Sciatic nerve (tissue), 2 donors: ENCODE data around the gene DLG4. TPM values are rescaled to one million over a fixed set of nuclear protein-coding genes. Genes with fewer than 3 reads are reported as not detected.

Source experiments
- ATAC-seq: fragments of 200-7000 bp; cut with Tn5 transposase; one replicate; pipeline ENCODE4 v1.9.1; 2020; ENCODE audit warnings: mild to moderate bottlenecking, moderate library complexity
- DNase-seq: peaks from one replicate; pipeline ENCODE4 v3.0.0-alpha.2; 2020; ENCODE audit warnings: low spot score
- intact Hi-C: fragments of 100-400 bp; cut with DNase I; formaldehyde crosslinking; loops from one replicate; pipeline ENCODE4 v1.14.2; 2022
- total RNA-seq: library from RNA; stranded (reverse); fragmentation: NEBNext Ultra II Directional; extraction: Animal tissue kit (Norgen Biotek cat#: 25700); gene quantifications from one replicate; pipeline ENCODE4 v1.2.1, GENCODE V29; 2021
- donor health status: DM: no; HTN: no; CAD: no.
- donor health status: DM: no; HTN: no; CAD: no.

Gene DLG4
- total RNA-seq, 1 donor from 2014 or later = 32.2 TPM

DNA sequence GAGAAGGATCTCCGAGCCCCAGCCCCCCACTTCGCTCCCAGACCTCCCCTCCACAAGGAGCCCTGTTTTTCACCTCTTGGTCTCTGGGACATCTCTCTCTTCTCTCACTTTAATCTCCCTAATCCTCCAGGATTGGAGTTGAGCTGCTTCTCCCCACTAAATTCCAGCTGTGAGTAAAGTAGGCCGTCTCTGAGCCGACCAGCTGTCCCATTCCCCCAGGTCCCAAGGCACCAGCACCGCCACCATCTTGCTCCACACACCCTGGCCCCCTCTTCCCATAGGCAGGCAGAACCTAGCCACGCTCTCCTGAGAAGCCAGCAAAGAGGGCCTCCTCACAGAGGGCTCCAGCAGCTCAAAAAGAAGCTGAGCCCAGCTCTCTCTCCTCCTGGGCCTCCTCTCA lies 878 bp downstream of the DLG4 start:
- no peak for ATAC-seq
- intact Hi-C loops = no loop called here

DNA sequence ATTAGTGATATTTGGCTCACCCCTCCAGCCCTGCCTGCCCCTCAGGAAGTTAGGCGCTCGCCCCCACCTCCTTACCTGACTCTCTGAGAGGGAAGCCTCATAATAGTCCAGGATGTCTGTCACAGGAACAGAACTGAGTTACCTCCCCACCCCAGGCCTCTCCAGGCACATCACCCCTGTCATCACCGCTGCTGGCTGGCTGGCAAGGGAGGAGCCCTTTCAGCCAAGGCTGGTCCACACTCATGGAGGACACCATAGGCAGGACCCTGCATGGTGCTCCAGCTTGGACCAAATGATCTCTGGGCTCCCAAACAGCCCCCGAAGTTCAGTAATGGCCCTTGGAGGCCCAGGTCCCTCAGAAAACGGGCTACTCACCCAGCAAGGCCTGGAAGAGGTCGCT lies 1.5 kb downstream of the DLG4 start:
- ATAC-seq (no peak), DNase-seq (no peak)
- intact Hi-C loops = no loop called here

More for the DNA sequence above, 878 bp downstream of the DLG4 start:
- no peak for DNase-seq

DNA sequence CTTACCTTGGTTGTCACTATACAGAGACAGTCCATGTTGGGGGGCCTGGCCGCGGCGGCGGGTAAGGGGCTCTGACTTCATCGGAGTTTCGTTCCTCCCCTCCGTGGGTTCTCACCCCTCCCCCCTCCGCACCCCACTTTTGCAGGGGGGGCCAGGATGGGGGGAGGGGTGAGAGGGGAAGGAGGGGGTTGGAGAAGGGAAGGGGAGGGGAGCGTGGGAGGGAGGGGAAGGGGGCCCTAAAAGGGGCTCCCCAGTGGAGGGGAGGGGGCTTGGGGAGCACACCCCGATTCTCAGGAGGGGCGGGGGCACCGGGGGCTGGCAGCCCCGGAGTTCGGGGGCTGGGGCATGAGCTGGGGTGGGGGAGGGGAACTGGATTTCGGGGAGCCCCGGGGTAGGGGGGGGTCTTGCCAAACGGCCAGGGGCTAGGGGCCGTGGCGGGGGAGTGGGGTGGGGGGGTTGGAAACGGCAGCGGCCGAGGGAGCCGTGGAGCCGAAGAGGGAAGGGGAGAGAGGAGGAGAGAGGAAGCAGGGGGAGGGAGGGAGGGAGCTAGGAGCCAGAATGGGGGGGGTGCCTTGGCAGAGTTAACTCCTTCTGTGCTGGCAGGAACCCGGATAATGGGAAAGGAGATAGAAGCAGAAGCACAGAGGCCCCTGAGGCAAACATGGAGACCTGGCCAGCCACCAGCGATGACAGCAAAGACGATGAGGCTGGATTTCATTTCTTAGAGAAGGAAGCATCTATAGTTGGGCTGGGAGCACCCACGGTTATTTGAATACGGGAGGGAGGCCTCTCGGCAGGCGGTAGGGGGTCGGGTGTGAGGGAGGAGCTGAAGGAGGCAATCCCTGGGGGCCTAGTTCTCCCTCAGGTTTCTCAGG lies 2.3 kb downstream of the DLG4 start:
- ATAC-seq = no peak
- no peak for DNase-seq
- intact Hi-C loops = no loop called here

DNA sequence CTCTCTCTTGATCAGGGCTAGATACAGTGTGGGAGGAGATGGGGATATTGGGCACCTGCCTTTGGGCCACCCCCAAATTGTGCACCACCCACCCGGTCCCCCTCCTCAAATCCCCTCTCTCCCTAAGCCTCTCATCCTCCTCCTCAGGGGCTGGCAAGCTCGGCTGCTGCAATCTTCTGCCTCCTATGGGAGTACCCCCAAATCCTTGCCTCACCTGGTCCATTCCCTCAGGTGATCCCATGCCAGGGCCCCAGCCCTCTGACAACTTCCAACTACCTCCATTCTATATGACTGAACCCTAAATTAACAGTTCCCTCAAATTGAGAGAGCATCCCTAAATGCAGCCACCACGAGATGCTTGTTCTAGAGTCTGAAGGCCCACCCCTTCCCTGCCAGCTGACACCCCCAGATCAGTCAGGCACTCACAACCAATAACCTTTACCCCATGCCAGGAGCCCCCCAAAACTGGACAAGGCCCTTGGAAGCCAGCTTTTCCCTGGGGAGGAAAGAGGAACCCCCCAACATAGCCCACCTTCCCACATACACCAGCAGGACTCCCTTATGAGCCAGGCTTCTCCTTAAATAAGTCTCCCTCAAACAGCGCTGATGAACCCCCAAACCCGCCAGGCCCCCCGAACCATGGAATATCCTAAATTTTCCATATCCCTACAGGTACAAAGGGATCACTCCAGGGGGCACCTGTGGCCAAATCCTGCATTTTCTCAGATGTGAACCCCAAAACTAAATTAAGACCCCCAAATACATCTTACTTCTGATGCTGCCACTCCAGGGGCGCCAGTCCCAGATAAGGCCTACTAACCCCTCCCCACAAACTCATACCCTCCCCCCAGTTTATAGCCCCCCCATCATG lies 3.2 kb downstream of the DLG4 start:
- ATAC-seq (no peak), DNase-seq (no peak)
- intact Hi-C loops = no loop called here

DNA sequence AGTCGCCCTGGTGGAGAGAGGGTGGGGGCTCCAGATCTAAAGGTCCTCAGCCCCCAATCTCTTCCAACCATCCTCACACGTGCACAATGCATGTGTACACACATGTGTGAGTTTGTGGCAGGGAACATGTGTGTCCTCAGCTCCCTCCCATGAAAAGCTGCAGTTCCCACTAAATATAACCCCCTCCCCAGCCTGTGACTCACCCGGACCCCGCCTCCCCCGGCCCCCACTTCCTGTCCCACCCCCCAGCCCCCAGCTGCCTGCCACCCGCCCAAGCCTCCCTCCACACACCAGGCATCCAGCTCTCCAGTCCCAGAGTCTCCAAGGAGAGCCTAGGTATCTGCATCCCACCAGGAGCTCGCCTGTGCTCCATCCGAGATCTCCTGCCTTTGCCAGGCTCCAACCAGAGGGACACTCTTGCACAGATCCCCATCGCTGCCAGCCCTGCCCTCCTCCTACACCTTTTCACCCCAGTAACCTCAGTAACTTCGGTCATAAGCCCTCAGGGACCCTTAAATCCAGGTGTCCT lies 3.9 kb downstream of the DLG4 start:
- ATAC-seq (no peak), DNase-seq (no peak)
- intact Hi-C loops = no loop called here

DNA sequence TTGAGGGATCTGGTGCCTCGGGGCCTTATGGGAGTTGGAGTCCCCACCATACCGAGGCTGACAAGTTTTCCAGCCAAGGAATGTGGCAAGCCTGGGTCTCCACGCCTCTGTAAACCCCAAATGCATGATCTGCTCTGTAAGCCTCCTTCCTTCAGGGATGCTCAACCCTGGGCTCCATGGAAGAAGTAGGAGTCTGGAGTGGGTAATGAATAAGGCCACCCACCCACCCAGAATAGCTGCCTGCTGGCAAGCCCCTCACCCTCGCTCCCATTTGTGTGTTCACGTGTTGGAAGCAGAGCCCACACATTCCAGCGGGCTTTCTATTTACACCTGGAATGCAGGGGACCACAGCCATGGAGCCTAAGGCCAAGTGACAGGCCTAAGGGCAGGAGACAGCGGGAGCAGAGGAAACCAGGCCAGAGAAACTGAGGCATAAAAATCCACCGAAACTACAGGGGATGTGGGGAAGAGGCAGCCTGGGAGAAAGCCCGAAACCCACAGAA lies 4.4 kb downstream of the DLG4 start:
- intact Hi-C loops = no loop called here
- ATAC-seq = no peak
- no peak for DNase-seq

DNA sequence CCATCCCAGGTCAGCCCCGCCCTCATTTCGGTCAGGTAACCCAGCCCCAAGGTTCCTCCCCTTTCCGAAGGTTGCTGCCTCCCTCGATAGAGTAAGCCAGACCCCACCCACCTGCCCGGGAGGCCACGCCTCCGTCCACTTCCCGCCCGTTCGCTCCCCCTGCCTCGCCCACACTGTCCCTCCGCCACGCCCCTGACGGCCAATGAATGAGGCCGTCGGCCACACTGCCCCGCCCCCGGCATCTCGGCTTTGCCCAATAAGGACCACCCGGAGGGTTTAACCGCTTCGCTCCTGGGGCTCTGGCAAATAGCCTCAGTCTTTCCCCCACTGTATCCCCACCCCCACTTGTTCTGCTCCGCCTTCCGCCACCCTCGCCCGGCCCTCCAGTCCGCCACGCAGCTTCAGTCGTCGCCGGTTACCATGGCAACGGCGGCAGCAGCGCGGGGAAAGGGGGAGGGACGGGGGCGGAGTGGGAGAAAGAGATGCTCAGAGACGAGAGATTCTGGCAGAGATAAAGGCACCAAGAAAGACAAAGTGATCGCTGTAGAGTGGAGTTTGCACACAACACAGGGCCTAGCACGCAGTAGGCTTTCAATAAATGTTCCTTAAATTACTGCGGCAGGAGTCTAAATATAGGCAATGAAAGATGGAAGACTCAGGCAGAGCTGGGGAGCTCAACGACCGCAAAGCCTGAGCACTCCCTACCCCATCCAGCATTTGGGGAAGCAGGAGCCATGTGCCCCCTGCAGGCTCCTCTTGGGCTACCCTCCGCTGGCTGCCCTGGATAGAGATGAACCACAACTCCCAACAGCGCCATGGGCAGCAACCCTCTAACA lies 5.1 kb downstream of the DLG4 start:
- intact Hi-C loops = no loop called here
- ATAC-seq = peak; percentile 92
- DNase-seq = peak; percentile 99

DNA sequence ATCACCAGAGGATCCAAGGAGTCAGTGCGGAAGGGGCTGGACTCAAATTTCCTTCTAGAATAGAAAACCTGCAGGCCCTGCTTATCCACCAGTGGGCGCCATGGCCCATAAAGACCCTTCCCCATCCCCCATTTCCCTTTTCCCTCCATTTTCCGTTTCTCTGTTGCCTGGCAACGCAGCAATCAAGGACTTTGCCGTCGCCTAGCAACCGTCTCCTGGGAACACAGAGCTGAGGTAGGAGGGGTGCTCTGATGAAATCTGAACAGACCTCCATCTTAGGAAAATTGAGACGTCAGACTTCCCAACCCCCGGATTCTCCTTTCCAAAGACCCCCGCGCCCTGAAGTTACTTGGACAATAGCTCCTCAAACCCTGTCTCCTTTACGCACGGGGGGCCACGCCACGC lies 5.7 kb downstream of the DLG4 start:
- intact Hi-C loops = no loop called here
- DNase-seq (no peak), ATAC-seq (peak; percentile 13)

DNA sequence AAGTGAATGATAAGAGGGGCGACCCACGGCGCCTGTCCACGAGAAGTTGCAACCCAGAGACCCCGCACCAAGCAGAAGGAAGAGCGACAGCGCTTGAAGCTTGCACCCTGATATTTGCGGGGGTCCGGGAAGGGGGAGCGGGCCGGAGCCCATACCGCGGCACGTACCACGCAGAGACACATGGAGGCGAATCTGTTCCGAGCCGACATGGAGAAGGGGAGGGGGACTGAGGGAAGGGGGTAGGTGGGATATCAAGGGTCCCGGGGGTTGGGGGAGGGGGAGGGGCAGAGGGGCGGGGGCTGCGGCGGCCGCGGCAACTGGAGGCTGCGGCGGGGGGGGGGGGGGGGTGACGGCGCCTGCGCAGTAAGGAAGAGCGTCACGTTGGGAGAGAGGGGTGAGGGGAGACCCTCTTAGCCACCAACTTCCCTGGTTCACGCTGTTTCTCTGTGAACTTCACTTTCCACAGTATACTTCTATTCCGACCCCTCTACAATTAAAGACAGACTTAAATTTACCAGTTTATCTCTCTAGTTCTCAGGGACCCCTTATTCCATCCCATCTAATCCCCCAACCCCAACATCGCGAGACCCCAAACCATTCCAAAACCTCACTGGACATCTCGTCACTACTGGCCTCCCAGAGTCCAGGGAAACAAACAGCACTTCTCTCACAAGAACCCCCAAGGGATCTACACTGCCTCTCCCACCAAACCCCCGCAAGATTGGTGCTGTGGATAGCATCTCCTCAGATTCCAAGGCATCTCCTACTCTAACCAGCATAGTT lies 8.0 kb downstream of the DLG4 start:
- DNase-seq (no peak), ATAC-seq (no peak)
- intact Hi-C loops = no loop called here

DNA sequence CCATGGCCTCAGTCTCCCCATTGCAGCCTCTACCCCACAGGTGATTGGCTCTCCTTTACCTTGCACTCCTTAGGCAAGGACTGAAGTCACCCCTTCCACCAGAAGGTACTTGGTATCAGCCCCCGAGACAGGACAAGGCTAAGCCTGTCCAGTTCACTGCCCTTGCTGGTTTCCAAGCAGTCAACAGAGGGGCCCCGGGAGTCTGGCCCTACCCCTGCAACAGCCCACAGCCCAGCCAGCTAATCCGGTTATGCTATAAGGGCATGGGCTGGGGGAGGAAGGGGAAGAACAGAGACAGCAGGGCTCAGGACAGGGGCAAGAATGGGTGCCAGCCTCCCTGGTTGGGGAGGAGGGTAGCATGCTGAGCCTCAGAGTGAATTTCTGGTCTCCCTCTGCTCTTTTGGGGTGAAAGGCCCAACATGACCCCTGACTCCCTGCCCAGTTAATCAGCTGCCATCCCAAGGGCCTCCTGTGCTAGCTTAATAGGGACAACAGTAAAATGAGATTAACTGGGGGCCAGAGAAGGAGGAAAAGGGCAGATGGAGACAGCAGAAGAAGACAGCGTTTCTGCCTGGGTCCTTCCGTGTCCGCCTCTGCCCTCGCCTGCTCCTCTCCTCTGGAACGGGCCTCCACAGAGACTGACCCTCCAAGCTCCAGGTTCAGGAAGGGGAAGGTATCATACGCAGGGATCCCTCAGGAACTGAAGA lies 10.7 kb downstream of the DLG4 start:
- intact Hi-C loops = no loop called here
- DNase-seq = no peak
- ATAC-seq = no peak

DNA sequence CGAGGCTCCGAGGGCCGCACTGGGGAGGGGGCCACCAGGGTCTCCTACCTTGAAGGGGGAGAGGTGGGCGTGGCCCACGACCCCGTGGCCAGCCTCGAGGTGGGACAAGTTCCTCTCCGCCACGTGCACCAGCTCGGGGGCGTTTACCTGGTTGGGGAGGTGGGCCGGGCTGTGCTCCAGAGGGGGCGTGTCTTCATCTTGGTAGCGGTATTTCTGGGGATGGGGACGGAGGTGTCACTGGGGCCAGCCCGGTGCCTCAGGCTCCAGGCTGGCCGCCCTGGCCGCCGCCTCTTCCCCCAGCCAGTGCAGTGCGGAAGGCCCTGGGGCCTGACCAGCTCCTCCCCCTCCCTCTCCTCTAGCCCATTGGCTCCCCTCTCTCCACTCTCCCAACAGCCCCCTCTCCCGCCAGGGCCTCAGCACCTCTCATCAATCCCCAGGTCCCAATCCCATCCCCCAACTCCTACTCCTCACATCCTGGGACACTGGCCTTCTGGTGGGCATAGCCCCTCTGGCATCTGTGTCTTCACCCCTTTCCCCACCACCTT lies 11.5 kb downstream of the DLG4 start:
- no peak for DNase-seq
- intact Hi-C loops = no loop called here
- ATAC-seq = no peak

DNA sequence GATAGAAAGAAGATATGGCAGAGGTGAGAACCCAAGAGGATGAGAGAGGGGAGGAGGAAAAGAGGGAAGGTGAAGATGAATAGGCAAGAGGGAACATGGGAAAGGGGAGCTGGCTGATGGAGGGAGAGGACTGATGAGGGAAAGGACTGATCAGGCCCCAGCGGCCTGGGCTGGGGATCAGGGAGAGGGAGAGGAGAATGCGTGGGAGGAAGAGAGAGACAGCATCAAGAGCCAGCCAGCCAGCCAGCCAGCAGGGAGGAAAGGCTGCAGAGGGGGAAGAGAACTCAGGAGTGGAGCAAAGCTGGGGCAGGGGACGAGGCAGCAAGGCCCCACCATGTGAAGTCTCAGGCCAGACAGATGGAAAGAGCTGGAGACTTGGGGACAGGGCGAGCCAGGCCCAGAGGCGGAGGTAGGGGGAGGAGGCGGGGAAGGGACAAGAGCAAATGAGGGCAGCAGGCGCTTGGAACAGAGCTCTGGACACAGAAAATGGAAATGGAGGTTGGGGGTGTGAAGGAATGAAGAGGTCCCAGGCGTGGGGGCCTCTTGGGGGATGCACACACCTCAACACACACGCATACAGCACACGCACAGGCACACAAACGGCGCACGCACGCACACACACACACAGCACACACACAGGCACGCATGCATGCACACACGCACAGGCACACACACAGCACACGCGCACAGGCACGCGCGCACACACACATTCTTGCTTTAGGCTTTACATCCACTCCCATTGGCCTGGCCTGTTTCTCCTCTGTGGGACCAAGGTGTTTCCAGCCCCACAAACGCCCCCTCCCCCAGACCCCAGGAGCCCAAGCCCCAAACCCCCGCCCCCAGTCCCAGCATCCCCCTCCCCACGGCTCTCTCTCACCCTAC lies 12.3 kb downstream of the DLG4 start:
- DNase-seq = no peak
- intact Hi-C loops = no loop called here
- ATAC-seq = no peak

DNA sequence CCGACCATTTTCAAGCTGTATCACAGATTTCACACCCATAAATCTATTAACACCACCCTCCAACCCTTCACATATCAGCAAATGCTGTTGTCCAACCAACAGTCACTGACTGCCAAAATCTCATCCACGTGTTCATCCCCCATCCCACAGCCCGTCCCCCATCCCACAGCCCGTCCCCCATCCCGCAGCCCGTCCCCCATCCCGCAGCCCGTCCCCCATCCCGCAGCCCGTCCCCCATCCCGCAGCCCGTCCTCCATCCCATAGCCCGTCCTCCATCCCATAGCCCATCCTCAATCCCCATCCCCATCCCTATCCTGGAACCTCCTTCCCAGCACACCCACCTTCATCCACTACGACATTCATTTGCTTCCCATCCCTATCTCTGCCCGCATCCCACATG lies 14.1 kb downstream of the DLG4 start:
- DNase-seq (no peak), ATAC-seq (peak; percentile 0)
- intact Hi-C loops = no loop called here

DNA sequence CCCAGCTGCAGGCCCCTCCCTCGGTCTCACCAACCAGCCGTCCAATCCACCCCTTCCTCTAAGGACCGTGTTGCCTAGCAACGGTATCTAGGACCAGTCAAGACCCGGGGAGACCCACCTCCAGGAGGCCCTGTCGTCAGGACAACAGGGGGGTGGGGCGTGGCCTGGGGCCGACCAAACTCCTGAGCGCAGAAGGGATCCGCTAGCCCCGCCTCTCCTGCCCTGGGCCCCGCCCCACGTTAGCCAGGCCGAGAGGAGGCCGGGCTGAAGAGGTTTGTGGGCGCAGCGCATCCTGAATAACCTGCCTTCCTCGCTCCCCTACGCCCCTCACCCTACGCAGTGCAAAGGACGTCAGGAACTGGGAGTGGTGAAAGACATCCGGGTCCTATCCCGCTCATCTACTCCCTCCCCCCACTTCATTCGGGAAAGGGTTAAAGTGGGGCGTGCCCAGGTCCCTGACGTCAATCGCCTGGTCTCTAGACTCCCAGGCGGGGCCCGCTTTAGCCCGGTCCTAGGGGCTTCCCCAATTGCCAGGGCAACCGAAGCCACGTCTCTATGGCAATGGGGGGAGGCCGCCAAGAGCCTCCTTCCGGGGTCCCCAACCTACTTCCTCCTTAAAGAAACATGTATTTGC lies 14.7 kb downstream of the DLG4 start:
- intact Hi-C loops = no loop called here
- DNase-seq (peak; percentile 91), ATAC-seq (peak; percentile 93)

DNA sequence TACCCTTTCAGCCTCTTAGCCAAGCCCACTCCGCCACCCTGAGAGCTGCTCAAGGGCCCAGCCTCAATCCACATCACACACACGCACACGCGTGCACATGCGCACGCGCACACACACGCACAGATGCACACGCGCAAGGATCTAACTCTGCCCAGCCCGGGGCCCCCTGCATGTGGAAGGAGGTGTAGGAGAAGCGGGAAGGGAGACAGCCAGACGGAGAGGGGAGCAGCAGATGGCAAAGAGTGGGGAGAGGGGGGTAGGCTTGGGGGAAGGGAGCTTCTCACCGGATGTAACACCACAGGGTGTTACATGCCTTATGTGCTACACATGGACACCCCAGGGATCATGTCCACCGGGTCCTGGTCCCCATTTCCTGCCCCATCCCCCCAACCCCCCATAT lies 15.3 kb downstream of the DLG4 start:
- intact Hi-C loops = no loop called here
- DNase-seq (no peak), ATAC-seq (peak; percentile 6)

DNA sequence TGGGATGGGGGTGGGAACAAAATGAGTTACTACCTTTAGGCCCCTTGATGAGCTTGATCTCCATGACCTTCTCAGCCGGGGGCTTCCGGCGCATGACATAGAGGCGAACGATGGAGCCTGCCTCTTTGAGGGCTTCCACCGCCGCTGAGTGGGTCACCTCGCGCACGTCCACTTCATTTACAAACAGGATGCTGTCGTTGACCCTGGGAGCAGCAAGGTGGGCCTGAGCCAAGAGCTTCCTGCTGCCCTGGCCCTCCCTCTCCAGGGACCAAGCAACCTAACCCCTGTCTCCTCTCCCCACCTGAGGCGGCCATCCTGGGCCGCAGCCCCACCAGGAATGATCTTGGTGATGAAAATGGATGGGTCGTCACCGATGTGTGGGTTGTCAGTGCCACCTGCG lies 16.2 kb downstream of the DLG4 start:
- intact Hi-C loops = no loop called here
- ATAC-seq = no peak
- DNase-seq = no peak
